HTR-8/SVneo (cell line): ENCODE results near the gene LRRC43.
A peak's percentile ranks its signal among the peaks of the same experiment; 100 is the strongest.
"Not testable (repeated sequence)": the region's sequence is repeated elsewhere in the genome, so short reads cannot be mapped to it uniquely, and the experiment has no call there.

ENCODE experiments used
- DNase-seq: peaks from one replicate; pipeline ENCODE4 v3.0.0; 2011; ENCODE audit warnings: low spot score, mixed read lengths; ENCODE audit not compliant: insufficient read length
- FAIRE-seq: peaks from 2 replicates; lab custom pipeline; 2011; peaks lifted over from hg19 to GRCh38; lab: Jason Lieb, UNC

LRRC43 gene

GRCh38 chr12:122189626-122190475, 6.9 kb downstream of the LRRC43 start:
- FAIRE-seq = no peak
- no peak for DNase-seq

GRCh38 chr12:122190842-122191668, 8.1 kb downstream of the LRRC43 start:
- DNase-seq = peak; percentile 72
- FAIRE-seq = peak; percentile 72

- DNase-seq = no peak
- no peak for FAIRE-seq
Observed at GRCh38 chr12:122192441-122192840, 9.5 kb downstream of the LRRC43 start.

GRCh38 chr12:122194804-122195203, 11.9 kb downstream of the LRRC43 start:
- no peak for FAIRE-seq
- no peak for DNase-seq

- FAIRE-seq = no peak
- DNase-seq = no peak
Observed at GRCh38 chr12:122195405-122195804, 12.5 kb downstream of the LRRC43 start.

- FAIRE-seq (no peak), DNase-seq (no peak)
Observed at GRCh38 chr12:122197612-122197966, 14.7 kb downstream of the LRRC43 start.

- FAIRE-seq (no peak), DNase-seq (no peak)
Observed at GRCh38 chr12:122199484-122200355, 16.8 kb downstream of the LRRC43 start.

- DNase-seq (no peak), FAIRE-seq (no peak)
Observed at GRCh38 chr12:122200541-122201175, 17.7 kb downstream of the LRRC43 start.

GRCh38 chr12:122201381-122201780, 18.5 kb downstream of the LRRC43 start:
- DNase-seq (no peak), FAIRE-seq (no peak)

GRCh38 chr12:122202017-122202416, 19.1 kb downstream of the LRRC43 start:
- no peak for DNase-seq
- FAIRE-seq = no peak

GRCh38 chr12:122202811-122203210, 19.9 kb downstream of the LRRC43 start:
- DNase-seq, FAIRE-seq: not testable (repeated sequence)

- DNase-seq (peak; percentile 80), FAIRE-seq (peak; percentile 94)
Observed at GRCh38 chr12:122203301-122204166, 20.6 kb downstream of the LRRC43 start, which contains the start of gene B3GNT4. TSS of gene B3GNT4 (plus strand) at chr12:122203709. CDS start at chr12:122204619, 910 bp downstream.

- DNase-seq = no peak
- FAIRE-seq = no peak
Observed at GRCh38 chr12:122204167-122205052, 21.5 kb downstream of the LRRC43 start.

GRCh38 chr12:122205053-122205925, 22.4 kb downstream of the LRRC43 start:
- DNase-seq = no peak
- peak; percentile 60 for FAIRE-seq

- no peak for DNase-seq
- no peak for FAIRE-seq
Observed at GRCh38 chr12:122206111-122206881, 23.4 kb downstream of the LRRC43 start.

GRCh38 chr12:122206976-122207375, 24.1 kb downstream of the LRRC43 start:
- DNase-seq (no peak), FAIRE-seq (no peak)
